ENCODE results near the gene TRPC3.

The TRPC3 gene

DNA sequence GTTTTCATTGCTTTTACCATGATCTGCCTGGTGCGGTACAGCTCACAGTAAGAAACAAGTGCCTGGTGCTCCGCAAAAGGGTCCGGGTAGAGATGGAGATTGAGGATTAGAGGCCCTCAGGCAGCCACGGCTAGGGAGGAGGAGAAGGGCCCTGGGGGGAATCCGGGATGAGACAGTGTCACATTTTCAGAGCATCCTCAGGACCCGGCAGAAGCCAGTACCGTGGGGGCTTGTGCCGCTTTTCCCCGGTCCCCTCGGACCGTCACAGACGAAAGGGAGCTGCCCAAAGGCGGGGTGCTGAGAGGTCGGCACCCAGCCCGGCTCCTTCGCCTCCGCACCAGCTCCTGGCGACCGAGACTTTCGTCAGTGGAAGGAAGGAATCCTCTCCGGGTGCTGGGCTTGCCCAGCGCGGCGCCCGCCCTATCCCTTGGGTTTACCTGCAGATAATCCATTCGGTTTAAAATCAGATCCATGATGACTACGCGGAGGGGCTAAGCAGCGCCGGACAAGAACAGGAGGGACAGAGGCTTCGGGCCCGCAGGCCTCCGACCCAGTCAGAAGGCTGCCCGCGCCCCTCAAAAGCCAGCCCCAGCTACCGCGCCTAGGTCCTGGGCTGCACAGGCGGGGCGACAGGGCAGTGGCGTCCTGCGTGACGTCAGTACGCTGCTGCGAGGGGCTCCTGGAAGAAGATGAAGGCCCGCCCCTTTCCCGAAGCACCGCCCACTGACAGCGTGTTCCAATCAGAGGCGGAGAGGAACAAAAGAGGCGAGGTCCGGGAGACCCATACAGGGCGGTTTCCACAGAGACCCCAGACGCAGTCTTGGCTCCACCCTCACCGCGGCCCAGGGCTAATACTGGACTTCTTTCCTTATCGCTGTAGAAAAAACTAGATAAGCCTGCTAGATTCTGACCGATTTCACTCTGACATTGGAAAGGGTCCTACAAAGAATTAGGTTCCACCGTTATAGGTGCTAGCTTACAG is 81.7 kb downstream of the TRPC3 start, which contains the start of gene BBS7:
Gene BBS7 (minus strand): TSS at position 634 of the 982 bp plus-strand sequence. CDS start 161 bp downstream, at position 473.
- DNase-seq = peak; percentile 94 to 96

DNA sequence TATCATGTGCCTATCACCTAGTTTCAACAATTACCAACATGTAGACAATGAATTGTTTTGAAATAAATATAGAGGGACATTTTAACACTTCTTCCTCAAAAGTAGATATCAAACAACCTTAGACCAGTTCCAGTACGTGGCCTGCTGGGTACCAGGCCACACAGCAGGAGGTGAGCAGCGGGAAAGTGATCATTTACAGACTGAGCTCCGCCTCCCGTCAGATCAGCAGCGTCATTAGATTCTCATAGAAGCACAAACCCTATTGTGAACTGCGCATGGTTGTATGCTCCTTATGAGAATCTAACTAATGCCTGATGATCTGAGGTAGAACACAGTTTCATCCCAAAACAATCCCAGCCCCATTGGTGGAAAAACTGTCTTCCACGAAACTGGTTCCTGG is 88.1 kb downstream of the TRPC3 start:
- DNase-seq = no peak

DNA sequence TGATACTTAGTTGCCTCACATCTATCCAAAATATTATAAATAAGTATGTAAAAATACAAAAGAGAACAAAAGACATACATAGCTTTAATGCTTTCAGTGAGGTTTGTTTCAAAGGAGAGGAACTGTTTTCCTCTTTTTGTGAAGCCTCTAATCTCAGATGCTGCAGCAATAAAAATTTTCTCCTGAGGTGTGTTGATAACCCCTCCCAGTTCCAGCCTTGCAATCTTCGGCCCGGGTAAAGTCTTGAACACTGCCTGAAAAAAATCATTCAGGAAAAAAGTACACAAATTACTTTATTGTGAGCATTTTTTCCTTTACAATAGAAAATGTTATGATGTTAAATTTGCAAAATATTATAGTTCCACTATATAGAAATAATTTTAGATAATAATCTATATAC is 90.4 kb downstream of the TRPC3 start:
- DNase-seq = no peak

DNA sequence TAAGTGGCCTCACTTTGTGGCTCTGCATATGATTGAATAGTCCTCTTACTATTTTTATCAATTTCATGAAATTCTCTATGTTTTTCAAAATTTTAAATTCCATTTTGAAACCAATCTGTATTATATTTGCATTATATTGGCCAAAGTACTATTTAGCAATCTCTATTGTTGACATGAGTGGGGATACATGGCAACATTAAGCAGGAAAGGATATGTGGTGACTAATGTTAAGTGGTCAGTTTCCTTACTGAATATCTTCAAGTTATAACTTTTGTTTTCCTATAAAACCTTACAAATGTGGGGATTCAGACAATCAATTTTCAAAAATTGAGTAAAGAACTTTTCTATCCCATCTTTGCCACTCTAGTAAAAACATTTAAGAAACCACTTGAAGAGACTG is 91.7 kb downstream of the TRPC3 start:
- no peak for DNase-seq

DNA sequence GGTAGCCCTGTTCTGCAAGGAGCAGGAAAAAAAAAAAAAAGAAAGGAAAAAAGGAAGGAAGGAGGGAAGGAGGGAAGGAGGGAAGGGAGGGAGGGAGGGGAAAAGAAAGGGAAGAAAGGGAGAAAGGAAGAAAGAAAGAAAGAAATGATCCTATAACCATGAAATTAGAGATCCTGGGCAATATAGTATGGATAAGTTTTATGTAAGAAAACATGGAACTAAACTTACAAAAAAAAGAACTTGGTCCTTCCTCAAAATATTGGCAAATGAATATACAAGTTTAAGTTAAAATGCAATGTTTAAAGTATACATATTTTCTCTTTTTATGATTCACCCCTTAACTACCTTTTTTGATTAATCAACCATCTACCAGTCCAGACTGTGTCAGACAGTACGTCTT is 100.5 kb downstream of the TRPC3 start:
- DNase-seq = no peak

DNA sequence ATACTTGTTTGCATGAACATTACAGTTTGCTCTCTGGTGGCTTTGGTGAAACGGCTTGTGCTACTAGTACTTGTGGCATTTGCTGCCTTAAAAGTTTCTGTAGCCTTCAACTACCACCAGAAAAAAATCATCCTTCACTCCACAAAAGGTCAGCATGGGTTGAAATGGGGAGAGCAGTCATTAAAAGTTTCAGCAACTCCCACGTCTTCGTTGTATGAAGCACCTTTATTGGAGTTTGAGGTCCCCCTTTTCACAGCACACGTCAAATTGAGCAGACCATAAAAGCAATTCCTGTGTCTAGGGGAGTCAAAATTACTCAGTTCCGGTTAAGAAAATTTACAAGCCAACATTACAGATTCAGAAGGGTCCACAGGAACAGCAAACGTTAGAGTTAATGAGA is 105.2 kb downstream of the TRPC3 start:
- no peak for DNase-seq

DNA sequence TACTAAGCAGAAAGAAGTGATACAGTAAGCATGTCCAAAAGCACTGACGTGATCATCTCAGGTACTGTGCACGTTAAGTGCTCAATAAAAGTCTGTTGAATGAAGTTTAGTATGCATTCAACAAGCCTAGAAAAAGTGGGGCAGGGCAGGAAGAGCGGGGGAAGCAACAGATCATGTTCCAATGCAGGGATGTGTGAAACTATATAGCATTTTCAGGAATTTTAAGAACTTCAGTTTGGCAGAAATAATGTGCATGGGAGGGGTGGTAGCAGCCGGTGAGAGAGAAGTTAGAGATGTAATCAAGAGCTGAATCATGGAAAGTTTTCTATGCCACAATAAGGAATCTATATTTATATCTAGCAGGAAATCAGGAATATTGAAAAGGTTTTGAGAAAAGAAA is 109.0 kb downstream of the TRPC3 start:
- no peak for DNase-seq

DNA sequence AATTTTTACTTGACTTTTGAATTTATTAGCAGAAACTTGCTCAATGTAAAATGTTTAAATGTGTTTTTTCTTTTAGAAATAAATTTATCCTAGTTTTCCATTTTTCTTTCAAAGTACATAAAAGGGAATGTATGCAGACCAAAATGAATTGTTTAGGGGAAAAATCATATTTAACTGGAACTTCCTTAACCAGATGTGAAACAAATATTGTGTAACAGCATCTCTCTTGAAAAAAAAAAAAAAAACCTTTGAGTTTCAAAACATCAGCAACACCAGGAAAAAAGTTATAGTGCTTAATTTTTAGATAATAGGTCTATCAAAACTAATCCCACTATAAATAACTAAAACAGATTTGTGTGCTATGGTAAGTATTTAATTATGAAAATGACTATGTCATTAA is 113.7 kb downstream of the TRPC3 start:
- DNase-seq = peak; percentile 42 to 48

DNA sequence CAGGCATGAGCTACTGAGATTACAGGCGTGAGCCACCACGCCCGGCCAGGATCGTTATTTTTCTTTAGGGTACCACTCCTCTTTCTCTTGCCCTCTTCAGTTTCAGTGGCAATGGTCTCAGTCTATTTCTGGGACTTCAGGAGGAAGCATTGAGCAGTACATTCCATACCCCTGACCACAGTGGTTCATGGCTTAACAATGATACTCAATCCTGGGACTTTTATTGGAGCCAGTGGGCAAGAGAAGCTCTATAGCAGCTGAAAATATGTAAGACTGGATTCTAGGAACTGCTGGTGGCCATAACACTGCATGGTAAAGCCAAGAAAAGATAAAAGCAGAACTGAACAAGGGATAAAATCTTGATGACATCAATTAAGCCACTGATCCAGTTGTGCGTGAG is 122.3 kb downstream of the TRPC3 start:
- no peak for DNase-seq

All from inflammatory macrophage treated with lipopolysaccharide for 1 hour (primary cell).